Hepatocyte (in vitro differentiated cells): Measurements from ENCODE around the gene WNT11. TPM values are rescaled to one million over a fixed set of nuclear protein-coding genes. Genes with fewer than 3 reads are reported as not detected.

Experiments used
- DNase-seq: peaks from one replicate; pipeline ENCODE4 v3.0.0-alpha.2; 2016; ENCODE audit warnings: low spot score
- H2AFZ ChIP-seq: fragments of 200-600 bp; sonication (generic); 2 replicates; pipeline ENCODE4 v1.6.0; 2016; ENCODE audit warnings: antibody characterized with exemption, mild to moderate bottlenecking
- H3K27ac ChIP-seq: fragments of 200-600 bp; sonication (generic); 2 replicates; pipeline ENCODE4 v1.5.1; 2016; ENCODE audit warnings: mild to moderate bottlenecking
- H3K27me3 ChIP-seq: fragments of 200-600 bp; sonication (generic); 2 replicates; pipeline ENCODE4 v1.6.1; 2016
- H3K36me3 ChIP-seq: fragments of 200-600 bp; sonication (generic); replicated peaks from 2 replicates; pipeline ENCODE4 v1.5.1; 2016; ENCODE audit warnings: low read depth; ENCODE audit not compliant: insufficient read depth
- H3K4me1 ChIP-seq: fragments of 200-600 bp; sonication (generic); 2 replicates; pipeline ENCODE4 v1.5.1; 2016; ENCODE audit warnings: mild to moderate bottlenecking, moderate library complexity; ENCODE audit not compliant: insufficient read depth
- H3K4me2 ChIP-seq: fragments of 200-600 bp; sonication (generic); 2 replicates; pipeline ENCODE4 v1.6.0; 2016
- H3K4me3 ChIP-seq: fragments of 200-600 bp; sonication (generic); 2 replicates; pipeline ENCODE4 v1.5.1; 2016; ENCODE audit warnings: mild to moderate bottlenecking
- H3K79me2 ChIP-seq: fragments of 200-600 bp; sonication (generic); 2 replicates; pipeline ENCODE4 v1.6.0; 2017; ENCODE audit warnings: mild to moderate bottlenecking
- H3K9me2 ChIP-seq: fragments of 200-600 bp; sonication (generic); replicated peaks from 2 replicates; pipeline ENCODE4 v1.6.0; 2017; ENCODE audit warnings: mild to moderate bottlenecking; ENCODE audit not compliant: insufficient read depth
- H3K9me3 ChIP-seq: fragments of 200-600 bp; sonication (generic); 2 replicates; pipeline ENCODE4 v1.5.1; 2016; ENCODE audit warnings: low read depth, mild to moderate bottlenecking
- H4K20me1 ChIP-seq: fragments of 200-600 bp; sonication (generic); 2 replicates; pipeline ENCODE4 v1.6.0; 2016; ENCODE audit warnings: mild to moderate bottlenecking; ENCODE audit not compliant: insufficient read depth, poor library complexity, severe bottlenecking
- CTCF ChIP-seq: fragments of 200-600 bp; sonication (generic); IDR thresholded peaks from 2 replicates; pipeline ENCODE4 v1.5.1; 2016; ENCODE audit warnings: antibody characterized with exemption, mild to moderate bottlenecking; ENCODE audit not compliant: poor library complexity
- EZH2 ChIP-seq: fragments of 200-600 bp; sonication (generic); IDR thresholded peaks from 2 replicates; pipeline ENCODE4 v1.6.1; 2016; ENCODE audit warnings: antibody characterized with exemption, mild to moderate bottlenecking, borderline replicate concordance
- EZH2phosphoT487 ChIP-seq: fragments of 200-600 bp; sonication (generic); IDR thresholded peaks from one replicate; pipeline ENCODE4 v1.6.1; 2018; ENCODE audit warnings: antibody characterized with exemption, mild to moderate bottlenecking, low read depth, moderate library complexity; ENCODE audit not compliant: unreplicated experiment, severe bottlenecking
- WGBS: methylation state at CpG from one replicate; pipeline ENCODE4 v1.1.6; 2016; ENCODE audit warnings: low lambda C conversion rate; ENCODE audit errors: missing lambda C conversion rate; 5-methylcytosine and 5-hydroxymethylcytosine counted together
- polyA plus RNA-seq: library from polyadenylated mRNA; unstranded; fragments of >200 nt; fragmentation: Nextera tagmentation; extraction: Ambion mirVana; gene quantifications from 2 replicates; pipeline ENCODE4 v1.2.1, GENCODE V29; 2016
- total RNA-seq: library from RNA; depleted of rRNA; stranded (reverse); fragments of >200 nt; gene quantifications from 2 replicates; pipeline ENCODE4 v1.2.3, GENCODE V29; 2014

WNT11 gene
- total and polyA plus RNA-seq, 2 experiments from 2014 or later, result 16.4 to 19.1 TPM

GRCh38 chr11:76159983-76160661 is 46.2 kb downstream of the WNT11 start:
- Histone ChIP-seq H2AFZ (no peak overlapping the region), H3K9me2 (no peaks in the 10 kb centered on the region), H3K4me3 (no peak overlapping the region), H3K4me1 (peaks cover 43% of the 10 kb centered on the region), H3K79me2 (no peaks in the 10 kb centered on the region), H3K9me3 (no peaks in the 10 kb centered on the region), H3K36me3 (no peaks in the 10 kb centered on the region), H4K20me1 (no peaks in the 10 kb centered on the region), H3K27ac (no peak overlapping the region), H3K27me3 (no peaks in the 10 kb centered on the region), H3K4me2 (no peak overlapping the region)
- no peak for DNase-seq
- WGBS, result 88% methylated on average over 14 of the region's 14 CpGs
- TF ChIP-seq EZH2phosphoT487, result no peak
- no peak for TF ChIP-seq CTCF
- no peak for TF ChIP-seq EZH2

GRCh38 chr11:76159303-76159937 is 46.9 kb downstream of the WNT11 start:
- Histone ChIP-seq H3K4me1 (peaks cover 44% of the 10 kb centered on the region), H3K36me3 (no peaks in the 10 kb centered on the region), H2AFZ (no peak overlapping the region), H3K9me3 (no peaks in the 10 kb centered on the region), H3K27me3 (no peaks in the 10 kb centered on the region), H3K4me3 (no peak overlapping the region), H3K4me2 (no peak overlapping the region), H3K79me2 (no peaks in the 10 kb centered on the region), H4K20me1 (no peaks in the 10 kb centered on the region), H3K27ac (no peak overlapping the region), H3K9me2 (no peaks in the 10 kb centered on the region)
- DNase-seq, result no peak
- TF ChIP-seq EZH2, result no peak
- TF ChIP-seq CTCF, result no peak
- no peak for TF ChIP-seq EZH2phosphoT487
- WGBS, result 91% methylated on average over 14 of the region's 14 CpGs

- Histone ChIP-seq H4K20me1 (no peaks in the 10 kb centered on the region), H3K4me1 (peaks cover 45% of the 10 kb centered on the region), H3K9me2 (no peaks in the 10 kb centered on the region), H2AFZ (no peak overlapping the region), H3K27ac (no peak overlapping the region), H3K27me3 (no peaks in the 10 kb centered on the region), H3K36me3 (no peaks in the 10 kb centered on the region), H3K79me2 (no peaks in the 10 kb centered on the region), H3K9me3 (no peaks in the 10 kb centered on the region), H3K4me3 (no peak overlapping the region), H3K4me2 (no peak overlapping the region)
- TF ChIP-seq EZH2, result no peak
- no peak for TF ChIP-seq CTCF
- TF ChIP-seq EZH2phosphoT487, result no peak
- 95% methylated on average over 24 of the region's 24 CpGs for WGBS
- no peak for DNase-seq
These were observed 47.7 kb downstream of the WNT11 start for GRCh38 chr11:76158394-76159302.
